Daoy (cell line): Measurements from ENCODE around the gene DAD1. TPM values are rescaled to one million over a fixed set of nuclear protein-coding genes. Genes with fewer than 3 reads are reported as not detected.
"Not testable (repeated sequence)": the region's sequence is repeated elsewhere in the genome, so short reads cannot be mapped to it uniquely, and the experiment has no call there.

Experiments used
- DNase-seq: peaks from one replicate; pipeline ENCODE4 v3.0.0-alpha.2; 2015; ENCODE audit warnings: low read depth
- total RNA-seq: library from RNA; depleted of rRNA; stranded (reverse); fragments of >200 nt; shearing (Covaris generic); gene quantifications from 2 replicates; pipeline ENCODE4 v1.2.3, GENCODE V29; 2014

DAD1 gene
- total RNA-seq, 1 experiment from 2014 or later, result 470 TPM

DNA sequence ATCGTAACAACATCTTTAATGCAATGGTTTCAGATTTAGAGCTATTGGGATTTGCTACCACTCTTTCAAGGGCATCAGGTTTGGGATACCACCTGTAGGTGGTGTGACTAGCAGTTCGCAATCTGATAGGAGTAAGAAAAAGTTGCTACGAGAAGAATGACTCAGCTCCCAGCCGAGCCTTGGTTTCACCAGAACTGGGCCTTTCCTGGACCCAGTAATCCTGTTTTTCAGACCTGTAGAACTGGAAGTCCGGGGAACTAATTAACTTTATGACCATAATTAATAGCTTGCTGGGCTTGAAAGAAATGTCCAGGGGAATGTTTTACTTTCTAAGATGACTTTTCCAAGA, 9.8 kb upstream of the DAD1 start:
- peak; percentile 67 for DNase-seq

DNA sequence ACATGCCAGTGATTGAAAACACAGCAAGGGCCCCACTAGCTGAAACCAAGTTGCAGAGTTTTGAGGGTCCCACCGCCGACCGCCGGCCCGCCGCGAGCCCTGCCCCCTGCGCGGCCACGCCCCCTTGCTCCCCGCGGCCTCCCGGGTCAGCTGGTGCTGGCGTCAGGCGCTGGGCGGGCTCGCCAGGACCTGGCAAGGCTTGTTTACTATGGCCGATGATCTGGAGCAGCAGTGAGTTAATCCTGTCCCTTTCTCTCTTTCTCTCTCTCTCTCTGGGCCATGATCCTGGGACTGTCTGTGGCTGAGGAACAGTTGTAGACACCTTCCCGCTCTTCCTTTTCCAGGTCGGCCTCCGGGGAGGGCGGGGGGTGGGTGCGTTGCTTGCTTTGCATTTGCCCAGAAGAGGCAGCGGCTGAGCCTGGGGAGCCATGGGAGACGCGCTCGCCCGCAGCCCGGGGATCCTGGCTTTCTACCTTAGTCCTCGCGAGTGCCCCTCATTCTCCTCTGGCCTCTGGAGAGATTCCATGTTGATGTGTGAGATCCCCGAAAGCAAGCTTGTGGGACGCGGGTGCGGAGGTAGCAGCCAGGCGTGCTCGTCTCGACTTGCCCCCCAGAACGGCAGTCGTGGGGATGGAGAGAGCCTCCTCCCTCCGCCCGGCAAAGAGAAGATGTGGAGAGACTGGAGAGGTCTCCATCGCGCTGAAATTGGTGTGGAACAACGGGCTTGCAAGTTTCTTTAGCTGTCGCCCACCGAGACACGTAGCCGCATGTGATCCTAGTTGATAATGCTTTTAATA, 9.3 kb upstream of the DAD1 start, which contains the start of gene ABHD4:
Gene ABHD4, plus strand, starts transcription at position 202 of the 797 bp plus-strand sequence. Its CDS starts 7 bp downstream, at position 209.
- peak; percentile 84 for DNase-seq

DNA sequence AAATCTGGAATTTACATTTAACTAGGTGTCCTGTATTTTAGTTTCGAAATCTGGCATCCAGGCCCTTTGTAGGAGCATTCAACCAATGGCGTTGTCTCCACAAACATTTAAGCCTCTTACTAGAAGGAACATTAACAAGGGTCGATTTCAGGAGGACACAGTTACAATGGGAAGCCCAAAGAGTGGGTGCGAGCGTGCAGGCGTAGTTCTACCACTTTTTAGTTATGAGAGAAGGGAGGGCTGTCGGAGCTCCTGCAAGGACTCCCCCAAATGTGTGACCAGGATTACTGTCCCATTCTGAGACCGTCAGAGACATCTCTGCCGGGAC, 8.7 kb upstream of the DAD1 start:
- DNase-seq, result no peak

DNA sequence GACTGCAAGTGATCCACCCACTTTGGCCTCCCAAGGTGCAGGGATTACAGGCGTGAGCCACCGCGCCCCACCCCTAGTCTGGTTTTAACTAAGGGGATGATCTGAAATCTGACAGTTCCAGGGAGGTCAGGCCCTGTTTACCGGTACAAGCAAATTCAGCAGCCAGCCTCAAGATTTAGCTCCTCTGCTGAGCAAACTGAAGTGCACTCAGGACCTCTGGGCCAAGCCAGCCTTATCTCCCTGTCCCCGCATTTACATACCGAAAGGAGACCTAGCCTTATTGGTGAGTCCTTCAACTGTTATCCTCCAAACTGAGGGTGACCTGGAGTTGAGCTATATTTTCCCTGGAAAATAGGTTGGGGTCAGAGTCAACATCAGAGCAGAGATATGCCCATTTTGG, 8.2 kb upstream of the DAD1 start:
- DNase-seq, result no peak

DNA sequence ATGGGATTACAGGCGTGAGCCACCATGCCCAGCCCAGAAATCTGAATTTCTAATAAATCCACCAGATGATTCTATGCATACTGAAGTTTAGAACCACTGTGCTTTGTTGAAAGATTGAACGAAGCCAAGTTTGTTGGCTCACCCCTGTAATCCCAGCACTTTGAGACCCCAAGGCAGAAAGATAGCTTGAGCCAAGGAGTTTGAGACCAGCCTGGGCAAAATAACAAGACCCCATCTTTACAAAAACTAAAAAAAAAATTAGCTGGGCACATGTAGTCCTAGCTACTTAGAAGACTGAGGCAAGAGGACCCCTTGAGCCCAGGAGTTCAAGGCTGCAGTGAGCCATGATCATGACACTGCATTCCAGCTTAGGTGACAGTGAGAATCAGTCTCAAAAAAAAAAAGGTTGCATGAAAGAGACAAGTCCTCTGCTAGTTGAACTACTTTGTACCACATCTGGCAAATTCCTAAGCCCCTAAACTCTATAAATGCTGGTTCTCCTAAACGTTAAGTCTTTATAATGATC, 7.4 kb upstream of the DAD1 start:
- no peak for DNase-seq

DNA sequence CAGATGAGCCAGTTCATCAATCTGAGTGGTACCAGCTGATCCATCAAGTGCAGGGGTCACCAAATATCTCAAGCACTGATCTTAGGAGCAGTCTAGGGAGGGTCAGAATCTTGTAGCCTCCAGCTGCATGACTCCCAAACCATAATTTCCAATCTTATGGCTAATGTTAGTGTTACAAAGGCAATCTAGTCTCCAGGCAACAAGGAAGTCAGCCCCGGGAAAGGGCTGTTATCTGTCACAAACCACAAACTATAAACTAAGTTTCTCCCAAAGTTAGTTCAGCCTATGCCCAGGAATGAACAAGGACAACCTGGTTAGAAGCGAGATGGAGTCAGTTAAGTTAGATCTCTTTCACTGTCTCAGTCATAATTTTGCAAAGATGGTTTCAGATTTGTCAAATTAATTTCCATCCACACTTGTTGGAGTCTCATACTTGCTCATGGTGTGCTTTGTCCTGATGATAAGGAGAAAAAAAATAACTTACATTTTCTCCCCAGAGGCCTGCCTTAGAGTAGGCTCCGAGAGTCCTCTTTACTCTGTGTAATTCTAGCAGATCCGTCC, 5.2 kb upstream of the DAD1 start:
- peak; percentile 58 for DNase-seq

DNA sequence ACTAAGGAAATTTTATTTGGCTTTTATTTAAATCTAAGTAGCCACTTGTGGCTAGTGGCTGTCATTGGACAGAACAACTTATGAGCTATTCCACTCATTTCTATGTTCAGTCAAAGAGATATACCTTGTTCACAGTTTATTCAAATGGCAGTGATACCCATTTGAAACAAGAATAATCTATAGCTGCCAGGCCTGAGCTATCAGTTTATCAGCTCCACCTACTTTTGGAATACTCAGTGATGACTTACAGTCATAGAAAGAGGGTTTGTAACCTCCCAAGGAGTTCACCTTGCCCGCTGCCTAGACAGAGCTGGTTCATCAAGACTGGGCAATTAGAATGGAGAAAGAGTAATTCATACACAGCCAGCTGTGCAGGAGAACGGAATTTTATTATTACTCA, 4.6 kb upstream of the DAD1 start:
- DNase-seq, result no peak

DNA sequence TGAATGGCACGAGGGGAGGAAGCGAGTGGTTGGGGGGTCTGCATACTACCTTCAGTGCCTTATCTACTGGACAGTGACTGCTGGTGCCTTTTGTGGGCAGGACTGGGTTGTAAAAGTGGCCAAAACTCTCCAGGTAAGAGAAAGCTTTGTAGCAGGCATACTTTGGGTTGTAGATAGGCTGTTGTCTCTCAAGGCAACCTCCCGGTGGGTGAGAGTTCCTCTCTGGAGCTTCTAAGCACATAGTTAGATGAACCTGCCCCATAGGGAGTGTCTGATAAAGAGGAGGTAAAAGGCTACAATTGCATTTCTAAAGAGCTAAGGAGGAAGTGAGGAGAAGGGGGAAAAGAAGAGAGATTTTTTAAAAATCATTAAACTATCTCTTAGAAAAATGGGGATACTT, 4.2 kb upstream of the DAD1 start:
- no peak for DNase-seq

DNA sequence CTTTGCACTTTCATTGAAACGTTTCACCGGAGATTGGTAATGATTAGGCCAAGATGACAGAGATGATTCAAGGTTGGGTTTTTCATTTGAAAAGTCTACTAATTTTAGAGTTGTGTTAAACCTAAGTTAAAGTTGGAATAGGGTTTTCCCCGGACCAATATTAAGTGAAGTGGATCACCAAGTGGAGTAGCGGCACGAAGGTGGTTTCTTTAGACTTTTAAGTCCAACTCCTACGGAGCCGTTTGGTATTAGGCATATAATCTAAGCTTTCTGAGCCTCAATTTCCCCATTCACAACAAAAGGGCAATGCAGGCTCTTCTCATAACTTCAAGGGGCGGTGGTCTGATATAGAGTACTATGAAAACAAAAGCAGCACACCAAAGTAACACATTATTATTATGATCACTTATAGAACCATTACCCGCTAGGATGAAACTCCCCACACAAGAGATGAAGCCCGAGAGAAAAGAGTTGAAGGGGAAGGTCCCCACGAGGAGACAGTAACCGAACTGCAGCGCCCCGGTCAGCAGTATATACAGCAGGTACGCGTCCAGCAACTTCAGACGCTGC, 413 bp downstream of the DAD1 start:
- no peak for DNase-seq

DNA sequence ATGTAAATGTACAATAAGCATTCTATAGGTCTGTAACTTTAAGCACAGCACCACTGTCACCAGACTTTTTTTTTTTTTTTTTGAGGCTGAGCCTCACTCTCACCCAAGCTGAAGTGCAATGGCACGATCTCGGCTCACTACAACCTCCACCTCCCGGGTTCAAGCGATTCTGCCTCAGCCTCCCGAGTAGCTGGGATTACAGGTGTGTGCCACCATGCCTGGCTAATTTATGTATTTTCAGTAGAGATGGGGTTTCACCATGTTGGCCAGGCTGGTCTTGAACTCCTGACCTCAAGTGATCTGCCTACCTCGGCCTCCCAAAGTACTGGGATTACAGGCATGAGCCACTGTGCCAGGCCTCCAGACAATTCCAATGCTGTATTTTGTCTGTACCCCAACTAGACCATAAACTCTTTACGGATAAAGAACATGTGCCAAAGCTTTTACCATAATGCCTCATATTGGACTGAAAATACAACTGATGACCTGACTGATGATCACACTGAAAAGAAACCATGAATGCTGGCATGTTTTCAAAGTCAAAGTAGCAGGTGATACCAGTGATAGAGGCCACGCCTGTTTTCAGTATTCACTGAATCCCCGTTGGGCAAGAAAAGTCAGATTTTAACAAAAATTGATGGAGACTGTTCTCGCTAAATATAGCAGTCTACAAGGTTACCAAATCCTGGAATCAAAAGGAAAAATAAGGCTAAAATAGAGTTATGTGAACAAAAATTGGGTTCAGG, 1.2 kb downstream of the DAD1 start:
- not testable (repeated sequence) for DNase-seq

DNA sequence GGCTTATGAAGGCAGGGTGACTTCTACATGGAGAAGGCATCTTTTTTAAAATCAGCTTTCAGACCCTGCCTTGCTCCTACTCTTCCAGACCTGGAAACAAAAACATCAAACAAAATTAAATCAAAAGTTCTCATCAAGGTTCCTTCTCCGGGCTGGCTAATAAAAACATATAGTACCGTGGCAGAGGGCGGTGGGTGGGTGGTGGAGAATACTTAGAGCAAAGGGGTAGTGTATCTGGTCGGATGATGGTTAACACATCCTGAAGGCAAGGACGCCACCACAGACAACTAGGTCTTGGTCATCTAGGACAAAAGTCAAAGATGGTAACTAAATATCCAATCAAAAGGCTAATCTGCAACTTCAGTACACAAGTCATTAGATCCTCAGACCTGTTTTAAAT, 1.8 kb downstream of the DAD1 start:
- no peak for DNase-seq

DNA sequence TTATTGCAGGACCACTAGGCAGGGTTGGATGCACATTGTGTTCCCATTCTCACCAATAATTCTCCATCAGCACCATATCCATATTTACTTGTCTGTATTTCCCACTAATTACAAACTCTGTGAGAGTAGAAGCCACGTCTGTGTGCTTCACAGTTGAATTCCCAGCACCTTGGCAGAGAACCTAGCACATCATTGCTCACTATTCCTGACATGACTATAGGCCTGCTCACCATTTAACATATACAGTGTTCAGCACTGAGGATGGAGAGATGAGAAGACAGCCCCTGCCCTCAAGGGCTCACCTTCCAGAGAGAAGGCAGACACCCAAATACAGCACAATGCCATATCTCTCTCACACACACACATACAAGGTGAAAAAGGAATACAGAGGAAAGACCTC, 5.0 kb downstream of the DAD1 start:
- DNase-seq, result no peak

DNA sequence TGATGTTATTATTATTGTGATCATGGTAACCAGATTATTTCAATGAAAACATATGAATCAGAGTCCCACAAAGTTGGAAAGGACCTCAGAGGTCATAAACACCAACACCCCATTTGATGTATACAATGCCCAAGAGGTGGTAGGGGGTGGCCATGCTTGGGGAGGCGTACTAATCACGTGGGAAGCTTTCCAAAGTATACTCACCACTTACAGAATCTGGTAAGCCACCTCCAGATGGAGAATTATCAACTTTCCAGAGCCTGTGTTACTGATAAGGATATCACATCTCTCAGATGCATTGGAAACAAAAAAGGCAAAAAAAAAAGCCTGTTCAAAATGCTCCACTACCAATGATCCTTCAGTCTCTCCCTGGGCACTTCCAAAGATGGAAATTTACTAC, 8.4 kb downstream of the DAD1 start:
- DNase-seq, result no peak

DNA sequence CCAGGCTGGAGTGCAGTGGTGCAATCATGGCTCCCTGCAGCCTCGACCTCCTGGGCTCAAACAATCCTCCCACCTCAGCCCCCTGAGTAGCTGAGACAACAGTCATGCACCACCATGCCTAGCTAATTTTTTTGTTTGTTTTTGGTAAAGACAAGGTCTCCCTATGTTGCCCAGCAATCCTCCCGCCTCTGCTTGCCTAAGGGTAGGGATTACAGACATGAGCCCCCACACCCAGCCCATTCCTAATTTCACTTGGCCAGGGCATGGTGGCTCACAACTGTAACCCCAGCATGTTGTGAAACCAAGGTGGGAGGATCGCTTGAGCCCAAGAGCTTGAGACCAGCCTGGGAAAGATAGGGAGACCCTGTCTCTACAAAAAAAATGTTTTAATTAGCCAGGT, 9.1 kb downstream of the DAD1 start:
- no peak for DNase-seq

DNA sequence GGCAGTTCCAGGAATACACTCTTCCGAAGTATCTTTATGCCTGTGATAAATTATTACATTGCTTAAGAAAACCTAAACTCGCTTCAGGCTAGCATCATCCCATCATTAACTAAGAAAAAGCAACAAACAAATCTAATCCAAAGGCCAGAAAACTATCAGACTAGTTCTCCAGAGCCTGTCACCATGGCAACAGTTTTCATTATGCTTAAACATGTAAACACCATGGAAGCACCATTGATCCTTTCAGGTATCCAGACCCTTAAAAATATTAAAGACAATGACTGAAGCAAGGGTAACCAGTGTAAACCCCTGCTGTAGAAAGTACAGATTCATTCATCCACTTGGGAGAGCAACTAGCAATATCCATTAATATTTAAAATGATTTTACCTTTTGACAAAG, 9.8 kb downstream of the DAD1 start:
- DNase-seq, result no peak

DNA sequence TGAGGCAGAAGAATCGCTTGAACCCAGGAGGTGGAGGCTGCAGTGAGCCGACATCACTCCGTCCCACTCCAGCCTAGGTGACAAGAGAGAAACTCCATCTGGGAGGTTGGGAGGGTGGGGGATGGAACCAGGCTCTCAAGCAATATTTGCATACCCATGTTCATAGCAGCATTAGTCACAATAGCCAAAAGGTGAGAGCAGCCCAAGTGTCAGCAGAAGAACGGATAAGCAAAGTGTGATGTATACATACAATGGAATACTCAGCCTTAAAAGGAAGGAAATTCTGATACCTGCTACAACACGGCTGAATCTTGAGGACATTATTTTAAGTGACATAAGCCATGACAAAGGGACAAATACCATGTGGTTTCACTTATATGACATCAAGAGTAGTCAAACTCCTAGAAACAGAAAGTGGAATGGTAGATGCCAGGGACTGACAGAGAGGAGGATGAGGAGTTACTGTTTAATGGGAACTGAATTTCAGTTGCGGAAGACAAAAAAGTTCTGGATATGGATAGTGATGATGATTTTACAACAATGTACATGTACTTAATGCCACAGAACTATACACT, 11.6 kb downstream of the DAD1 start:
- no peak for DNase-seq

DNA sequence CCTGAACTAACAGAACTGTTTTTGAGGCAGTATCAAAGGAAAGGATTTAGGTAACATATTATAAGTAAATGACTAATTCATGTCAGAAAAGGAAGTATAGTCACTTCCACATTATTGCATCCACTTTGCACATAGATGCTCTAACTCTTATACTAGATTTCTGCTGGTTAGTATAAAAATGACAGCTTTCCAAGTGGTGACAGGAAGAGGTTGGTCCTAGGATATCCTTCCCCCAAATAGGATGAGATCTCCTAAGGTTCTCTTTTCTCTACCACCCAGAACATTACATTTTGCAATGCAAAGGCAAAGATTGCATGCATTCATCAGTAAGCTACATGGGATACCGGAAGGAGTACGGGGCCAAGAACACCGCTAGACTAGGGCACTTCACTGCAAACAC, 15.2 kb downstream of the DAD1 start:
- no peak for DNase-seq

DNA sequence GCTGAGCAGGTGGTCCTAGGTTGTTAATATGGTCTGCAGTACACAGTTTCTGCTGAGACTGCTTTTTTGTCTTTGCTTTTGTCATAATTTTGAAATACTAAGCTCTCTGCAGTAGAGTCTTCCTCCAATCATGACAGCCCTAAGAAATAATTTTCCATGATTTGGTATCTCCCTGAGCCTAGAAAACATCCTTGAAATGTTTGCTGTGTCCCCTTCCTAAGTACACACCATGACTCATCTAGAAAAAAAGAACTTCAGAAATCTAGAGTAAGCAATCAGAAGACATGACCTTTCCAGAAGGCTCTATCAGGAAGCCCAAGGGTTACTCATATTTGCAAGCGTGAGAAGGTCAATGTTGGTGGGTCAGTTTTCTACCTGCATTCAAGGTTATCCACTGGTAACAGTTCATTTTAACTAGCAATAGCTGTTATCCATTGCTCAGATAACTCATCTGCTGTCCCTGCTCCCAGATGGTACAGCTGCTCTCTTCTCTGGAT, 16.4 kb downstream of the DAD1 start:
- no peak for DNase-seq

DNA sequence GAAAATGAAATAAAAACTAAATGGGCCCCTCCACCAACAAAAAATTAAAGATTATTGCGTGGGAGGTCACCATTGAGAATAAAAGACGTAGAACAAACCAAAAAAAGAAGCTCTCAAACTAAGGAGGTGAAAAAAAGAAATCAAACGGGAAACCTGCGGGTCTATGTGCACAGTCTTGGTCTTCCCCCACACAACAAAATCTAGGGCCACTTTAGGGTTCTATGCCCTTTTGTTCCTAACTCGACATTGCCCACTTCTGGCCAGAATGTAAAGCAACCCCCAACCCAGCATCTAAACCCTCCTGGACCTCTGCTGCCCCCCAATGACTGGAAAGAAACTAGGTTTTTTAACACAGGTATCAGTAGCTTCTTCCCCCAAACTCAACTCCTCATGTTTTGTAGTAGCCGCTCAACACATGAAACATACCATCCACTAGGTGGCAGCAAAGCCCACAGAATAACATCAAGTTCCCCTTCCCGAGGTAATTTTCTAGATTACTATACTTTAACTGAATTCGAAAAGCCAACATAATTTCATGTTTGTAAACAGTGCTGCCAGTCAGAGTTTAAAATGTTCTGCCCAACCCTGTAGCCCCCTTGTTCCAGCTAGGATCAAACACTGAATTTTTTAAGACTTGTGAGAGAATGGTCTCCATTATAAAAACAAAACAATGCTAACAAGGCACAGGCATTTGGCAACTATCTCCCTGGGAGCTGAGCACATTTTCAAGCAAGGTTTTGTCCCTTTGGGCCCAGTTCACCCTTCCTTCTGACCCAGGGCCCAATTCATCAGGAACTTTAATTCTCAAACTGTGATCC, 18.7 kb downstream of the DAD1 start:
- peak; percentile 83 for DNase-seq

DNA sequence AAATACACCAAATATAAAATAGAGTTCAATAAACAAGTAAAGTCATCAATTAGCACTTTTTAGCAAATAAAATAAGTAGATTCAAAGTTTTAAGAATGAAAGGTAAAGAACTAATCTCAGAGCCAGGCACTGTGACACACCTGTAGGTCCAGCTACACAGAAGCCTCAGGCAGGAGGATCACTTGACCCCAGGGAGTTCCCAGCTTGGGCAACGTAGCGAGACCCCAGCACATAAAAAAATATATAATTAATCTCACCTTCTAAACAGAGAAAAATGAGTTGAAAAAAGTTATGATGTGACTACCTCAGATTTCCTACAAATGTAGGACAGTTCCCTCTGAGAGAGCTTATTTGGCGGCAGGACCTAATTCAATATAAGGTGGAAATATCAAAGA, 19.3 kb downstream of the DAD1 start:
- DNase-seq, result no peak

DNA sequence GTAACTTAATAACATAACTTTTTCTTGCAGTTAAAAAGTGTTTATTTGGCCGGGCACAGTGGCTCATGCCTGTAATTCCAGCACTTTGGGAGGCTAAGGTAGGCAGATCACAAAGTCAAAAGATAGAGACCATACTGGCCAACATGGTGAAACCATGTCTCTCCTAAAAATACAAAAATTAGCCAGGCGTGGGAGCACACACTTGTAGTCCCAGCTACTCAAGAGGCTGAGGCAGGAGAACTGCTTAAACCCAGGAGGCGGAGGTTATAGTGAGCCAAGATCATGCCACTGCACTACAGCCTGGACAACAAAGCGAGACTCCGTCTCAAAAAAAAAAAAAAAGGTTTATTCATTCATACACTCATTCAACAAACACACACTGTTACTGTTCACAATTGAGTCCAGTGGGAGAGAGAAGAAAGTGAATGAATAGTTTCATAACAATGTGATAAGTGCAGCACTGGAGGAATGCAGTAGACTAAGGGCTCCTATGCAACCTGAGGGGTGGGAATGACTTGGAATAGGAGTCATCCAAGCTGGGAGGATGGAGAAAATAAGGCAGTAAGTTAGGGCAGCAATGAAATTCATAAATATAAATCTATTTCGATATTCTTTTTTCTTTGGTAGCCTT, 19.8 kb downstream of the DAD1 start:
- DNase-seq, result no peak
